HG03159 (cell line): ENCODE results near the gene TRAPPC3L.

Experiments used
- ATAC-seq: cut with Tn5 transposase; IDR thresholded peaks from one replicate; pipeline ENCODE4 v1.9.1; 2021; ENCODE audit warnings: mild to moderate bottlenecking, moderate library complexity; ENCODE audit not compliant: unreplicated experiment

TRAPPC3L gene

DNA sequence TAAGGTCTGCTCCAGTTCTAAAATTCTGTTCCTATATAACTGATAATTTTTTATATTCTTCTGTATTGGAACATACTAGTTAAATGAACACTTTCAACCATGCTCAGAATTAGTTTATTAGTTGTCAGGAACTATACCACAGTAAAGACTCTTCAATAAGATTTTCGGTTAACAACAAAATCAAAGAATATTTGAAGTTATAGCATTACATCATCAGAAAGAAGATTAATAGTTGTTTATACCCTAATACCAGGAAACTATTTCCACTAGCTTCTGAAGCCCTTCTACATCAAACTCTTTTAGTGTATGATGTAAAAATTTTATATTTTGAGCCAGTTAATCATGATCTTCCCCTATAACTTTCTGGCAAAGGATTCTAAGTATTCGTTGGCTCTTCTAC lies 14.6 kb upstream of the TRAPPC3L start:
- no peak for ATAC-seq

DNA sequence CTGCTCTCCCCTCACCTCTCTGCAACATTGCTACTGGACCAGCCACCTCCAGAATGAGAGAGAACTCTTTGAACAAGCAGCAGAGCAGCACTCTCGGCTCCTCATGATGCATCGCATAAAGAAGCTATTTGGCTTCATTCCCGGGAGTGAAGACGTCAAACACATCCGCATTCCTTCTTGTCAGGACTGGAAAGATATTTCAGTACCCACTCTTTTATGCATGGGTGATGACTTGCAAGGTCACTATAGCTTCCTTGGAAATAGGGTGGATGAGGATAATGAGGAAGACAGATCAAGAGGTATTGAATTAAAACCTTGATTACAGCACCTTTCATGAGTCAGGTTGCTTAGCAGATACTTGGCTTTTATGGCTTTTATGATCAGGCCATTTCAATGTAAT lies 12.4 kb upstream of the TRAPPC3L start:
- no peak for ATAC-seq

DNA sequence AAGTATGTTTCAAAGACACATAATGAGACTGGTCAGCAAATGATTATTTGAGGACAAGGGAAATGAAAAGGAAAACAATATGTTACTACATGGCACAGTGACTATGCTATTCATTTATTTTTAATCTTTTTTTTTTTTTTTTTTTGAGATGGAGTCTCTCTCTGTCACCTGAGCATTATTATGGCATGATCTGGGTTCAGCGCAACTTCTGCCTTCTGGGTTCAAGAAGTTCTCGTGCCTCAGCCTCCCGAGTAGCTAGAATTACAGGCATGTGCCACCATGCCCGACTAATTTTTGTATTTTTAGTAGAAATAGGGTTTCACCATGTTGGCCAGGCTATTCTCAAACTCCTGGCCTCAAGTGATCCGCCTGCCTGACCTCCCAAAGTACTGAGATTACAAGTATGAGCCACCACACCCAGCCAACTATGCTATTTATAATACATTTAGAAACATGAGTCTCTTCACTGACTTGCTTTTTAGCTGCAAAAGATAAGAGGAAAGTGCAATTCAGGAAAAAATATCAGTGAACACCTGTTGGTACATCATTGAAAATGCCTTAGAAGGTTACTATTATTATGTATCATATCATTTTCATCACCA lies 11.4 kb upstream of the TRAPPC3L start:
- no peak for ATAC-seq

DNA sequence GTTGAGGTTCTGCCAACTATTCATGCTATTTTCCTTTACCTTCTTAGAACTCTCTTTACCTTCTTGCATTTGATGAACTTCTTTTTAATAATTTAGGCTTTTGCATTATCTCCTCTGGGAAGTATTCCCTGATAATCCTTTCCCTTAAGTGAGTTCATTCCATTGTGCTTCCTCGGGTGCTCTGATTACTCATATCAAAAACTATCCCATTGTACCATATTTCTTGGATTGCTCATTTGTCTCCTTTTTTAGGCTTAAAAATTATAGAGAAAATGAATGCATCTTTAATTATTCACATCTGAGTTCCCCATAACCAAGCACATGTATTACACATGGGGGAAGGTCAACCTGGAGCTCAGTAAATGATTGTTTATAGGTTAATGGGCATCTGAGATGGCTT lies 10.6 kb upstream of the TRAPPC3L start:
- ATAC-seq = no peak

DNA sequence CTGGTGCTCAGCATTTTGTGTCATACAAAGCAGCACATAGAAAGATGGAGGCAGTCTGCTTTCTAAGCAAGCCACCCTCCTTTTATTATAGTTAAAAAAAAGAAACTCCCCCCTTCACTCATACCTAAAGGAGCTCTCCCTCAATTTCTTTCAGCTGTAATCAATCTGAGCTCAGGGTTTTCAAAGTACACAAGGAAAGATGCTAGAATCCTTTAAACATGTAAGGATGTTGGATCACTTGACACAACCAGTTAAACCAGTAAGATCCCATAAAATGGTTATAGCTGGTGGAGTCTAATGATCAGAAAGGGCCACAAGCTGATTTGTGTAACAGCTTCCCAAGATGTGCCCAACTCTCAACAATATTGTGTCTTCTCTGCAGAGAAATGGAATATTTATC lies 8.0 kb upstream of the TRAPPC3L start, which contains the start of gene CALHM4:
CALHM4 (plus strand) TSS at position 301 of the 400 bp plus-strand sequence; CDS start at position 344, 43 bp downstream.
- ATAC-seq = no peak

DNA sequence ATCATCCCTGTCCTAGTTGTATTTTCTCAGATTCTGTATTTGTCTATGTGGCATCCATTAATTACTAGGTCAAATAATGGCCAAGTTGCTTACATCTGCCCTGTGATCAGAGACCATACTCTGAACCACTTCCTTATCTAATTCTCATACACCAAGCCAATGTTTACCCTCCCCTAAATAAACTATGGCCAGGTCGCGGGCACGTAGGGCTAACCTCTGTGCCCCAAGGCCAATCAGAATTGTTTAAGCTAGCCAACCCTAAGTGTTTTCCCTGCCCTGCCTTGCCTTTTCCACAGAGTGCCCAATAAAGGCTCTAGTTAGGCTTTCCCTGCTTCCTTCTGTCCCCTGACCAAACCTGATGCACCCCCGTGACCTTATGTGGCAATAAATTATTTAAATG lies 5.3 kb upstream of the TRAPPC3L start:
- no peak for ATAC-seq

DNA sequence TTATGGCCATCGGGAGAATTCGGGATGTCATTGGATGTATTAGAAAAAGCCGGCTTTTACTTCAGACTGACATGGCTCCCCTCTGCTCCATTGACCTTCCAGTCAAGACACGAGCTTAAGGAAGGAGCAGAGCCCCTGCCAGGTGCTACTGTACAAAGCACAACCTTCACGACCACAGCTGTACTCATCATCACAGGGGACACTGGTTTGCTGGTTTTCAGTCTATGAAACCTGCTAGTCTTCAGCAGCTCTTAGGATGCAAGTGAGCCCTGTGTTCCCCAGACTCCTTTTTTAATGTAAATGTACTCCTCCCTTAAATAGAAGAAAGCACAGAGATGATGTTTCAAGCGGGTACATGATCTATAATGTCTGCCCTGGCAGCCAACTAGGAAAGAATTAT lies 1.9 kb upstream of the TRAPPC3L start:
- no peak for ATAC-seq

DNA sequence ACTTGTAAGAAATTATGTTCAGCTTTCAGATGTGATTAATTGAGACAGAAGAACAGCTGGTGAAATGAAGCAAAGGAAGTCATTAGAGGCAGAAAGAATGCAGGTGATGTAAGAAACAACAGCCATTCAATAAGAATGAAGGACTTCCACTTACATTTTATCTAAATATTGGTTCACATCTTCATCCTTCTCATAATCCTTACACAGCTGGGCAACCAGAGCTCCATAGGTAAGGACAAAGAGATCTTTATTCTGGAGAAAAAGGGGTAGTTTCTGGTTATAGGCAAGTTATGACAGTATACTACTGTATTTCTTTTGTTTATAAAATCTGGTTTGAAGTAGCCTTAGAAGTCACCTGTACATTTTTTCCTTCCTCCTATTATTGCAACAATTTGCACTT lies 2.3 kb downstream of the TRAPPC3L start:
- no peak for ATAC-seq

DNA sequence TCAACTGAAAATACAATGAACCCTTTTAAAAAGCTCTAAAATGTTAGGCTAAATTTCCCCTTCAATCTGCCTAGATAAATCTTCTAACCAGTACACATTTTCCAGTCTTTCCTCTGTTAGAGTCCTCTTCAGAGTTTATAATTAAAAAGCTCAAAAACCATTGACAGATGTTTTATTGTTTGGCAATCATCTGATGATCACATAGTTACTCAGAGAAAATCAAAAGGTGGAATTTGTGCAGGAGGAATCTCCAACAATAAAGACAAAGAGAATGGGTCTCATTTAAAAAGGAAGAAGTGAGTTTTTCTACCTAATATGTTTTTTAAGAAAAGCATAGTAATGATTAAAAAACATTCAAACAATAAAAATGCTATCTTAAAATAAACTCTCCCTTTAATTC lies 3.1 kb downstream of the TRAPPC3L start:
- no peak for ATAC-seq

DNA sequence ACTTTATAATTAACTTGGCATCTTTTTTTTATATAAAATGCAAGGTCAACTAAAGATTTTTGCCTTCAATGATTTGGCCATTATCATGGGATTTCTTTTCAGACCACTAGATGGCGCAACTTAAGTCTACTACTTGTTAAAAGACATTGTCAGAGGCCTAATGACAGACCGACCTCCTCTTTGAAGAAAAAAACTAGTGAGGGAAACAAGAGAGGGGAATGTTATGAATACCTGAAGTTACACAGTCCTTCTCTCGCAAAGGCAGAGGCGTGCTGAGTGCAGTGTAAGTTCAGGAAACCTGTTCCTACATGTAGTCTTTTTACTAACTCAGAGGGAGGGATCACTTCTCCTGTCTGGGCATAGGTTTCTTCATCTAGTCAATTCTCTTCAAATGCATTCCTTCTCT lies 9.3 kb downstream of the TRAPPC3L start:
- no peak for ATAC-seq

DNA sequence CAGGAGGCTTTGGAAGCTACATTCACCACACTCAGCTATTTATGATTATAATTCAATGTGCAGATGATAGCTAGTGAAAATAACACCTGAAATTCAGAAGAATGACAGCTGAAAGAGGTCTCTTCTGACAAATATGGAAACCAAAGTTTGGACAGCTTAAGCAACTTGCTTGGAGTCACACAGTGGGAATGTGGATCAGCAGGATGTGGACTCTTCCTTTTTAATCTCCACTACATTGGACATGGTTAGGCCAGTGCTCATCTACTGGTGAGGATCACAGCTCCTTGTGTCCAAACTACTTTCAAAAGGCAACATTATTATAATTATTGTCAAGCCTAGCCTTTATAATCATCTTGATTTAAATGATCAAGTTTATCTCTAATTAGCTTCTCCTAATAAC lies 10.4 kb downstream of the TRAPPC3L start:
- no peak for ATAC-seq

DNA sequence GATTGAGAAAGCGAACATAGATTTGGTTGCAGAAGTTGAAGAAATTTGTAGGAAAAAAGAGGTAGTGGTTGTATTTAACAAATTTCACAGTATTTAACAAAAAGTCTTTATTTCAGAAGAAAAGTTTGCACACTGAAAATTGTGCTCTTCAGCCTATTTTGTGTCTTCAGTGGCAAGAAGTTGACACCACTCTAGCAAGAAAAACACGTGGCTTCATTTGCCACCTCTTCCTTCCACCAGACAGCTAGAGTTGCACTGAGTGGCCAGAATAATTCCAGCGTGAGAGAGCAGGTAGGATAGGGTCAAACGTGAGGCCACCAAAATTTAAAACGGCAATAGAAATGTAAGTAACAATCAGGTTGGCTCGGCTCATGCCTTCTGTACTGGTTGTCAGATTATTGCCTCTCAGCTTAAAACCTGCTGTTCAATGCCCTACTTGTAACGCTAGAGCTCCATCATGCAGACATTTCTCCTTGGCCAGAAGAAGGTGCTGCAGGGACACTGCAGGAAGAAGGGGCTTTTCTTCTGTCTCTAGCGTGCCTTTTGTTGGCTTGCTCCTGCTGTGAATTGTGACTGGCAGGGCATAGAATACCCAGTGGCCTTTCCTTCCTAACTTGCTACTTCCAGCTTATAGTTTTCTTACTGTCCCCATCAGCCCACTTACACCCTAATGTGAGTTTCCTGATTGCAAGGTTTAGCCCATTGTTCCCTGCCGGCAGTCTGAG lies 12.1 kb downstream of the TRAPPC3L start:
- ATAC-seq = no peak

DNA sequence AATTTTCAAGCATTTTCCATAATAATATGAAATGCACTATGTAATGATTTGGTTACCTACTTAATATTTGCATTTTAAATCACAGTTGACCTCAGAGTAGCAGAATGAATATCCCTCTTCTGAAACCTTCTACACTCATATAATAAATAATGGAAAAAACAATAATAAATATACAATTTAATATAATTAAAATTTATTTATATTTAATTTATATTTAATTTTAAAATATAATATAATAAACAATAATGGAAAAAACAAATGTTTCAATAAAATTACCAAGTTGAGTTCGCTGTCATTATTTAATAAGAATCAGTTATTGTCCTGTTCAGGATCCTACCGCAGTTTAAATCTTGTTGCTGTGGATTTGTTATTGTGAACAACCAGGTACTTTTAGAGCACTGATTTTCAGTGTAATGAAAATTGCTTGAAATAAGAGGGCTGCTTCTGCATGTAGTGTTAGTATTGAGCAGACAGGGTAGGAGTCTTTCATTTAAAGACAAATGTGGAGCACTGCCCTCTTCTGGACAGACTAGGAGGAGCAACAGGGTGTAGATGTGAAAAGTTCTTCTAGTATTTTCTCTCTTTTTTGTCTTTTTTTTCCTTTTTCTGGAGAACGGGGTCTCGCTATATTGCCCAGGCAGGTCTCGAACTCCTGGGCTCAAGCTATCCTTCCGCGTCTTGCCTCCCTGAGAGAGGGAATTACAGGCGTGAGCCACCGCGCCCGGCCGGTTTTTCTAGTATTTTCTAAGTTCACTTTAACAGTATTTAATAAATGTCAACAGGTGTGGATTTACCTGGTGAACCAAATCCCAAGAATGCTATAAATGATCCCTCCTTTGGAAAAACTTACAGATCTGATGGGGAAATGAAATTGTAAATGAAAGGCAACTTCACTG lies 13.6 kb downstream of the TRAPPC3L start:
- ATAC-seq = peak; percentile 84

DNA sequence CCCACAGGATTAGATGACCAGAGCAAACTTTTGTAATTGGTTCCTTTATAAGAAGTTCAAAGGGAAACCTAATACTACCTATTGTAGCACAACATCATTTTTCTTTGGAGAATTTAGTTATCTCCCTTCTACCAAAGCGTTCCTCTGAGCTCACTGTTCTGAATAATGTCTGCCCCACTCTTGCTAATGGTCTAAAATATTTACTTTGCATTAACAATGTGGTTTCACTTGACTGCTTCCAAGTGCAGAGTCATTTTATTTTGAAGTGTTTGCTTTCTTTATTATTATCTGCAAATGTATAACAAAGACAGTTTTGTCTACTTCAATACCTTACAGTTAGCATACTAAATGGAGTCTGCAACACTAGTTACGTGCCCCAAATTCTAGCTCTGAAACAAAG lies 15.0 kb downstream of the TRAPPC3L start:
- no peak for ATAC-seq

DNA sequence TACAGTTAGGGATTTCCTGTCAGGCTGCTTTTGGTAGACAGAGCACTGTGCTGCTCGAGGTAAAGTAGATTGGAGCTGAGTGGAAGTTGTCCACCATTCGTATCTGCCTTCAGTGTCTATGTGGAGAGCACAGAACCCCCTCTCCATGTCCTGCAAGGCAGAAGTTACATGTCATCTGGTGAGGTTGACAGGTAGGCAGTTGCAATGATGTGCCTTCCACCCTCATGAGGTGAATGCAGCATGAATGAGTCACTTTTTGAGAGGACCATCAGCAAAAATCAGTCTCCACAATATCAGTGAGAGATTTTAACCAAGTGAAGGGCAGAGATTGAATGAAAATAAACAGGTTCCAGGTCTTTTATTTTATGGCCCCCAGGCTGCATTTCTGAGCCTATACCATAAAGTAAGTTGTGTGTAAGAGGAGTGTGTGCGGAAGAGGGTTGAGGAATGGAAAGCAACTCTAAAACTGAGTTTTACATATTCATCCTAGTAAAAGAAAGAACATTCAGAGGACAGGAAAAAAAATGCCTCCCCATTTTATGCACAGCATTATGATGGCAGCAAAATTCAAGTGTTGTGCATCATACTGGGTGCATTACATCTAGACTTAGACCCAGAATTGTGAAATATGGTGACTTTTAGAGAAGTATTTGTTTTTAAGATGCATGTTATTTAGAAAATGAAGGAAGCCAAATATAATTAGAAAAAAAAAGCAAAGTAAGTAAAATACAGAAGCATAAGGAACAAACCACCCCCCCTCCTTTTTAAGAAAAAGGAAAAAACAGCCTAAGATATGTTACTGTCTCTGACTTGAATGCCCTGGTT lies 15.8 kb downstream of the TRAPPC3L start:
- no peak for ATAC-seq

DNA sequence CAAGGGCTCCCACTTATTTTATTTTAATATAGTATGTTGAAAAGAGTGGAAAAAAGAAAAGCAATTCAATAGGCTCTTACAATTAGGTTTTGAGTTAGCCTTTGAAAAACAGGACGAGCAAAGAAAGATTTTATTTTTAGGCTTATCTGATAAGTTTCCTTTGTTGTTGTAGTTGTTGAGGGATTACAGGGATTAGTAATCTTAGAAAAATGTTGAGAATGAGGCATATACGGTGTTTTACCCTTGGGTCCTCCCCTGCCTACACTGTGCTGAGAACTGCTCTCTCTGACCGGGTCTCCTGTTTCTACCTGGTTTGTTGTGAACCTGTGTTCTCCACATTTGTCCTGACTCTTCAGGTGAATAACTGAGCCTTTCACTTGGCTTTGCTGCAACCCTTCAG lies 16.7 kb downstream of the TRAPPC3L start:
- ATAC-seq = no peak

DNA sequence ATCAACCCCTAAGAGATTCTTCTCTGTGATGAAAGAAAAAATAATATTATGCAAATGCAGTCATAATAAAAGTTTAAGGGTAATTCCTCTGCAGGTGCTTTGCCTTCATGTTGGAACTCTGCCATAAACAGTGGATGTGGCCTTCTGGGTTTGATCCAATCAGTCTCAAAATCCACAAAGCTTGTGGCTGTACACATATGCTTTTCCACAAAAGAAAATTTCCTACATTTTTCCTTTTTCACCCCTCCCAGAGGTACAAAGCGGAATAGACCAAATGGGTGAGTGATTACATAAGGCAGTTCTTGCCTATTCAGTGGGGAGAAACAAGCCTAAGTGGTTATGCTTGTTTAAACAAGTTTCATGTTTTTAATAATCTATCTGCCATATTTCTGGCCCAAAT lies 17.4 kb downstream of the TRAPPC3L start:
- no peak for ATAC-seq

DNA sequence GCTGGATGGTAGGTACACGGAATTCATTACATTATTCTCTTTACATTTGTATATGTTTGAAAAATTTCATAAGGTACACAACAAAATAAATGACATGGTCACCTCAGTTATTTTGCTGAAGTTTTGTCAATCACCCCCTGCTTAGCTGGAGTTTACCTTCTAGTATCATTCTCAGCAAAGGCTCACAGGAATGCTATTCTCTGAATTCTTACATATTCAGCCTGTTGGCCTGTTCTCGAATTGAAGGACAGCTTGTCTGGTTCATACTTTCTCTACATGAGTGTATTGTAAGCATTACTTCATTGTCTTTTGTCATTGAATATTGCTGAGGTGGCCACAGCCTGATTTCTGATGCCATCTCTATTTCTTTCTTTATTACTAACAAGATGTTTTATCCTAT lies 21.2 kb downstream of the TRAPPC3L start:
- no peak for ATAC-seq

DNA sequence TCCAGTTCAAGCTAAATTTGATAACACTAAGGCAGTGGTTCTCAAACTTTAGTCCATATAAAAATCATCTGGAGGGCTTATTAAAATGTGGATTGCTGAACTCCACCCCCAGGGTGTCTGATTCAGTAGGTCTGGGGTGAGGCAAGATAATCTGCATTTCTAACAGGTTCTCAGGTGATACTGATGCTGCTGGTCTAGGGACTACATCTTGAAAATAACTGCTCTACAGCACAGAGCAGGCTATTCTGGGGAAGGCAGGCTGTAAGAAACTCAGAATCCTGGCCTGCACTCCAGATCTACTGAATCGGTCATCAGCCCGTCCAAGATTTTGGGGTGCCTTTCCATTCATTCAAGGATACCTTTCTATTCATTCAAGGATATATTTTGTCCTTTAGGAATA lies 22.6 kb downstream of the TRAPPC3L start:
- no peak for ATAC-seq

DNA sequence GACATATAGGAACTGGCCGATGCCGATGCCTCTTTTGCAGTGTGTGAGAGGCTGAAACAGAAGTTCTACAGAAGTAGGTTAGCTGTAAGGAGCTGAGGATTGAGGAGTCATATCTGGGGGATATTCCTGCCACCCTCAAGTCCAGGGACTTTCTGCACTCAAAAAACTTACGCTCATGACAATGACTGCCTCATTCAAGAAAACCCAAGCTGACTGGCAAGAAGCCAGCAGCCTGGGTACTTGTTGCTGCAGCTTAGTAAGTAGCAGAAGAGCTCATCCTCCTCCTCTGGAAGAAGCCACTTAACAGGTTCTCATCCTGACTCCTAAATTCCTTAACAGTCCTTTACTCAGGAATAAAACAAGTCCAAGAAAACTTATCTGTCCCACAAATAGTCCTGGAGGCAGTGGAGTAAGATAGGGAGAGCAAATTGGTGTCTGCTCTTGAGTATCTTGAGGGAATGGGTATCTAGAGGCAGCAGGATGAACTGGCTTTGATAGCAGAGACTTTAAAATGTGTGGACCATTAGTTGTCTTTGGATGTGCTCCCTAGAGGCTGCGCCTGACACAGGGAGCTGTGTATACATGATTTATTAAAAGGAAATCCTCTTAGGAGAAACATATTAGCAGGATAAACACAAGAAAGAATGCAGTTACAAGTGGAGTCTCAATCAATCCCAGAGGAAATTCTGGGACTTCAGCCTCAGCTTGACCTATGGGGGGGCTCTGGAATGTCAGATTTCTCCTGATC lies 26.7 kb downstream of the TRAPPC3L start:
- no peak for ATAC-seq
